Right atrium auricular region (tissue), 2 donors: ENCODE measurements around the gene DCAF5. TPM values are rescaled to one million over a fixed set of nuclear protein-coding genes. Genes with fewer than 3 reads are reported as not detected.

ENCODE experiments used
- DNase-seq: peaks from one replicate; pipeline ENCODE4 v3.0.0-alpha.2; 2019; ENCODE audit warnings: low spot score
- H3K27ac ChIP-seq, 2 donors: fragments of 200-600 bp; sonication (generic); 1 replicate in 1 of 2; 2 replicates in 1 of 2; pipeline ENCODE4 v1.5.1; 2016 to 2019
- H3K27me3 ChIP-seq, 2 donors: fragments of 200-600 bp; sonication (generic); one replicate each; pipeline versions ENCODE4 v1.5.1 to v1.6.0; 2017 to 2019
- H3K36me3 ChIP-seq: fragments of 200-600 bp; sonication (generic); one replicate; pipeline ENCODE4 v1.5.1; 2016
- H3K4me1 ChIP-seq, 2 donors: fragments of 200-600 bp; sonication (generic); one replicate each; pipeline versions ENCODE4 v1.5.1 to v1.6.0; 2017 to 2019
- H3K4me3 ChIP-seq, 2 donors: fragments of 200-600 bp; sonication (generic); 1 replicate in 1 of 2; 2 replicates in 1 of 2; pipeline ENCODE4 v1.5.1; 2017 to 2019; ENCODE audit warnings: mild to moderate bottlenecking in 1 of 2, moderate library complexity in 1 of 2
- H3K9me3 ChIP-seq, 2 donors: fragments of 200-600 bp; sonication (generic); one replicate each; pipeline ENCODE4 v1.5.1; 2019
- total RNA-seq, 2 donors: library from RNA; depleted of rRNA; stranded (reverse); fragments of >200 nt; gene quantifications; one replicate each; pipeline ENCODE4 v1.1.0, GENCODE V29; 2016
- TF ChIP-seq, protein P1 (sequence below), 2 donors: fragments of 200-600 bp; sonication (generic); IDR thresholded peaks; one replicate each; pipeline ENCODE4 v1.5.1; 2019; ENCODE audit warnings: antibody characterized with exemption in 2 of 2

DCAF5 gene
- total RNA-seq, 2 donors from 2014 or later = 33.1 to 38.8 TPM

GRCh38 chr14:69152181-69152901 is 578 bp downstream of the DCAF5 start:
- Histone ChIP-seq H3K27ac (peak overlapping the region; percentile 98), H3K4me3 (peak overlapping the region; percentile 81 to 96), H3K27me3 (no peaks in the 10 kb centered on the region), H3K36me3 (peaks cover 5% of the 10 kb centered on the region), H3K9me3 (no peaks in the 10 kb centered on the region), H3K4me1 (peaks cover 0 to 36% of the 10 kb centered on the region in 2 donors)
- TF ChIP-seq, protein P1, sequence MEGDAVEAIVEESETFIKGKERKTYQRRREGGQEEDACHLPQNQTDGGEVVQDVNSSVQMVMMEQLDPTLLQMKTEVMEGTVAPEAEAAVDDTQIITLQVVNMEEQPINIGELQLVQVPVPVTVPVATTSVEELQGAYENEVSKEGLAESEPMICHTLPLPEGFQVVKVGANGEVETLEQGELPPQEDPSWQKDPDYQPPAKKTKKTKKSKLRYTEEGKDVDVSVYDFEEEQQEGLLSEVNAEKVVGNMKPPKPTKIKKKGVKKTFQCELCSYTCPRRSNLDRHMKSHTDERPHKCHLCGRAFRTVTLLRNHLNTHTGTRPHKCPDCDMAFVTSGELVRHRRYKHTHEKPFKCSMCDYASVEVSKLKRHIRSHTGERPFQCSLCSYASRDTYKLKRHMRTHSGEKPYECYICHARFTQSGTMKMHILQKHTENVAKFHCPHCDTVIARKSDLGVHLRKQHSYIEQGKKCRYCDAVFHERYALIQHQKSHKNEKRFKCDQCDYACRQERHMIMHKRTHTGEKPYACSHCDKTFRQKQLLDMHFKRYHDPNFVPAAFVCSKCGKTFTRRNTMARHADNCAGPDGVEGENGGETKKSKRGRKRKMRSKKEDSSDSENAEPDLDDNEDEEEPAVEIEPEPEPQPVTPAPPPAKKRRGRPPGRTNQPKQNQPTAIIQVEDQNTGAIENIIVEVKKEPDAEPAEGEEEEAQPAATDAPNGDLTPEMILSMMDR (IDR thresholded peaks at IDR 0.05) = no peak
- no peak for DNase-seq

- no peaks in the 10 kb centered on the region for H3K9me3 ChIP-seq
- H3K27ac ChIP-seq = peak overlapping the region; percentile 98
- peak; percentile 67 for DNase-seq
- H3K36me3 ChIP-seq = peaks cover 5% of the 10 kb centered on the region
- TF ChIP-seq, protein P1 (IDR thresholded peaks at IDR 0.05) = peak; percentile 50 to 80
- H3K4me3 ChIP-seq = peak overlapping the region; percentile 81 to 96
- H3K27me3 ChIP-seq = no peaks in the 10 kb centered on the region
- peaks cover 0 to 39% of the 10 kb centered on the region in 2 donors for H3K4me1 ChIP-seq
Observed at GRCh38 chr14:69151458-69152180, 1.3 kb downstream of the DCAF5 start.

- DNase-seq = no peak
- no peaks in the 10 kb centered on the region for H3K9me3 ChIP-seq
- H3K36me3 ChIP-seq = peaks cover 5% of the 10 kb centered on the region
- H3K27ac ChIP-seq = no peak overlapping the region
- peaks cover 0 to 39% of the 10 kb centered on the region in 2 donors for H3K4me1 ChIP-seq
- H3K27me3 ChIP-seq = no peaks in the 10 kb centered on the region
- H3K4me3 ChIP-seq = no peak overlapping the region
- TF ChIP-seq, protein P1 (IDR thresholded peaks at IDR 0.05) = no peak
Observed at GRCh38 chr14:69149461-69150244, 3.3 kb downstream of the DCAF5 start.

GRCh38 chr14:69142101-69142500 is 10.8 kb downstream of the DCAF5 start:
- H3K27ac ChIP-seq = no peak overlapping the region
- peaks cover 0 to 20% of the 10 kb centered on the region in 2 donors for H3K4me1 ChIP-seq
- TF ChIP-seq, protein P1 (IDR thresholded peaks at IDR 0.05) = no peak
- no peaks in the 10 kb centered on the region for H3K27me3 ChIP-seq
- DNase-seq = no peak
- no peaks in the 10 kb centered on the region for H3K9me3 ChIP-seq
- no peaks in the 10 kb centered on the region for H3K36me3 ChIP-seq
- H3K4me3 ChIP-seq = no peak overlapping the region

DNA sequence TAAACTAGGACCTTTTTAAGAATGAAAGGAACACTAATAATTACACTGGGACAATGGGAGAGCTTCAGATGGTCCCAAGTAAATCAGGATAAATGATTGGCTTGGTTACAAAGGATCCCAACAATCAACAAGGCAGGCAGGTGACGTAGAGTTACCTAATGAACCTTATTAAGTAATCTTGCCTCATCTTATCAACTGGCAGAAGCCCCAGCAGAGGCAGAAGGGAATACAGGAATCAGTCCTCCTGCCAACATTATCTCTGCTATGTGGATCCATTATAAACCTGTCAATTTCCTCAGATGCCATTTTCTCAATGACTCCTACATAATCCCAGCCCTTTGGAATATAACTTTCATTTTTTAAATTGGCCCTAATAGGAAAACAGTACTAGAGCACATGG is 11.4 kb downstream of the DCAF5 start:
- no peaks in the 10 kb centered on the region for H3K27me3 ChIP-seq
- no peaks in the 10 kb centered on the region for H3K36me3 ChIP-seq
- no peaks in the 10 kb centered on the region for H3K9me3 ChIP-seq
- peaks cover 0 to 20% of the 10 kb centered on the region in 2 donors for H3K4me1 ChIP-seq
- TF ChIP-seq, protein P1 (IDR thresholded peaks at IDR 0.05) = no peak
- no peak overlapping the region for H3K4me3 ChIP-seq
- no peak overlapping the region for H3K27ac ChIP-seq
- DNase-seq = no peak
